HepG2 (cell line): Measurements from ENCODE around the gene ATP6V0A1. TPM values are rescaled to one million over a fixed set of nuclear protein-coding genes. Genes with fewer than 3 reads are reported as not detected.

Source experiments
- ATAC-seq: fragments of 200-7000 bp; cut with Tn5 transposase; 3 replicates; pipeline ENCODE4 v1.9.1; 2020; ENCODE audit warnings: mild to moderate bottlenecking, moderate library complexity
- BruUV-seq: library from RNA; stranded (reverse); fragments of 400-500 nt; replicated peaks from 2 replicates; lab custom pipeline; 2021; lab: Mats Ljungman, UMichigan
- CTCF ChIA-PET: fragments of 300-600 bp; formaldehyde crosslinking; extraction: SDS; loops from one replicate; lab custom pipeline; 2021; ENCODE audit warnings: low total read pairs, inconsistent platforms, low intra/inter-chr PET ratio; lab: Yijun Ruan, JAX
- POLR2A ChIA-PET: fragments of 350-600 bp; sonication (Branson Sonifier 250); formaldehyde crosslinking; loops from one replicate; lab custom pipeline; 2020; ENCODE audit warnings: antibody characterized with exemption, inconsistent platforms; lab: Yijun Ruan, JAX
- DNase-seq: peaks from one replicate; pipeline ENCODE4 v3.0.0-alpha.2; 2015; ENCODE audit warnings: low spot score
- FAIRE-seq: peaks from 3 replicates; lab custom pipeline; 2011; peaks lifted over from hg19 to GRCh38; lab: Jason Lieb, UNC
- H2AFZ ChIP-seq: one replicate; pipeline ENCODE4 v1.6.1; 2011; ENCODE audit warnings: low read length, inconsistent platforms
- H3K27ac ChIP-seq: fragments of 300-600 bp; 3 replicates; pipeline ENCODE4 v1.8.0; 2011; ENCODE audit warnings: mixed run types, mild to moderate bottlenecking, mixed read lengths, low read length, inconsistent platforms; ENCODE audit not compliant: insufficient read depth; ENCODE audit errors: extremely low read length
- H3K27me3 ChIP-seq, 2 experiments: fragments of 200-600 bp in 1 of 2; 2 replicates in 1 of 2; 3 replicates in 1 of 2; pipeline versions ENCODE4 v1.6.0 to v1.8.0; 2011; ENCODE audit warnings: low read length in 2 of 2, mild to moderate bottlenecking in 2 of 2, moderate library complexity in 2 of 2, inconsistent platforms in 1 of 2; ENCODE audit not compliant: insufficient read depth in 2 of 2, control insufficient read depth in 1 of 2
- H3K36me3 ChIP-seq, 2 experiments: fragments of 200-600 bp in 1 of 2; replicated peaks in 1 of 2; 2 replicates in 1 of 2; 3 replicates in 1 of 2; pipeline versions ENCODE4 v1.5.1 to v1.8.0; 2011; ENCODE audit warnings: low read length in 2 of 2, inconsistent platforms in 1 of 2; ENCODE audit not compliant: insufficient read depth in 2 of 2, control insufficient read depth in 1 of 2
- H3K4me1 ChIP-seq: 2 replicates; pipeline ENCODE4 v1.5.1; 2012; ENCODE audit warnings: low read length, inconsistent platforms; ENCODE audit not compliant: insufficient read depth
- H3K4me2 ChIP-seq: 2 replicates; pipeline ENCODE4 v1.6.0; 2011; ENCODE audit warnings: low read depth, low read length, inconsistent platforms
- H3K4me3 ChIP-seq, 3 experiments: fragments of 200-600 bp in 1 of 3; sonication (generic), shearing (Covaris generic) in 1 of 3; replicated peaks in 1 of 3; 2 replicates each; pipeline ENCODE4 v1.5.1; 2011 to 2016; ENCODE audit warnings: low read length in 3 of 3, inconsistent platforms in 2 of 3, low read depth in 2 of 3, mild to moderate bottlenecking in 2 of 3, control low read depth in 1 of 3, mixed read lengths in 1 of 3; ENCODE audit not compliant: insufficient read depth in 1 of 3
- H3K79me2 ChIP-seq: one replicate; pipeline ENCODE4 v1.6.1; 2011; ENCODE audit warnings: low read length, inconsistent platforms; ENCODE audit not compliant: insufficient read depth
- H3K9ac ChIP-seq: 2 replicates; pipeline ENCODE4 v1.6.0; 2011; ENCODE audit warnings: mild to moderate bottlenecking, low read depth, low read length, inconsistent platforms; ENCODE audit not compliant: insufficient read depth
- H3K9me3 ChIP-seq: 2 replicates; pipeline ENCODE4 v1.5.1; 2012; ENCODE audit warnings: mild to moderate bottlenecking, low read length
- H4K20me1 ChIP-seq: 2 replicates; pipeline ENCODE4 v1.6.0; 2011; ENCODE audit warnings: inconsistent platforms, mild to moderate bottlenecking, low read length, moderate library complexity; ENCODE audit not compliant: insufficient read depth
- CHD4 ChIP-seq: fragments of 200-600 bp; sonication (generic); IDR thresholded peaks from 2 replicates; pipeline ENCODE4 v1.7.0; 2017; ENCODE audit warnings: mild to moderate bottlenecking, low read length, borderline replicate concordance
- HDAC2 ChIP-seq: sonication (generic); formaldehyde crosslinking; IDR thresholded peaks from 2 replicates; pipeline ENCODE4 v1.4.0; 2020; ENCODE audit warnings: missing genetic modification reagents
- HNRNPL ChIP-seq: fragments of 200-400 bp; formaldehyde crosslinking; IDR thresholded peaks from 2 replicates; pipeline ENCODE4 v1.6.1; 2017; ENCODE audit warnings: mild to moderate bottlenecking, low read depth, low read length
- HOXA3 ChIP-seq: sonication (generic); formaldehyde crosslinking; IDR thresholded peaks from 2 replicates; pipeline ENCODE4 v1.5.0; 2020; ENCODE audit warnings: missing genetic modification reagents
- NONO ChIP-seq, 2 experiments: fragments of 450-650 bp in 1 of 2; sonication (generic) in 1 of 2; formaldehyde crosslinking in 1 of 2; IDR thresholded peaks in 1 of 2; conservative IDR thresholded peaks in 1 of 2; 2 replicates each; pipeline versions ENCODE4 v1.6.1 to v1.8.0; 2017 to 2022; ENCODE audit warnings: mild to moderate bottlenecking in 1 of 2, missing genetic modification reagents in 1 of 2, moderate library complexity in 1 of 2
- POLR2A ChIP-seq, 2 experiments: IDR thresholded peaks; 2 replicates each; pipeline ENCODE4 v1.6.1; 2011; ENCODE audit warnings: low read depth in 2 of 2, low read length in 2 of 2, mild to moderate bottlenecking in 1 of 2, moderate library complexity in 1 of 2; ENCODE audit not compliant: insufficient read depth in 1 of 2
- SALL1 ChIP-seq: sonication (generic); formaldehyde crosslinking; IDR thresholded peaks from 2 replicates; pipeline ENCODE4 v1.8.0; 2022; ENCODE audit warnings: mild to moderate bottlenecking, missing genetic modification reagents
- ZFP62 ChIP-seq: sonication (generic); formaldehyde crosslinking; IDR thresholded peaks from 2 replicates; pipeline ENCODE4 v1.4.0; 2020; ENCODE audit warnings: missing genetic modification reagents
- ZNF432 ChIP-seq: sonication (generic); formaldehyde crosslinking; IDR thresholded peaks from 2 replicates; pipeline ENCODE4 v1.5.0; 2020; ENCODE audit warnings: missing genetic modification reagents, mild to moderate bottlenecking, borderline replicate concordance
- ZNF674 ChIP-seq: sonication (generic); formaldehyde crosslinking; IDR thresholded peaks from 2 replicates; pipeline ENCODE4 v1.5.0; 2020; ENCODE audit warnings: low read depth, mild to moderate bottlenecking, missing genetic modification reagents
- WGBS: methylation state at CpG from one replicate; pipeline ENCODE4 v1.1.6; 2017; ENCODE audit warnings: low lambda C conversion rate; 5-methylcytosine and 5-hydroxymethylcytosine counted together
- in situ Hi-C: cut with HindIII; loops from 2 replicates; pipeline ENCODE4 v1.10.0; 2017; ENCODE audit warnings: low pct_unique_long_range_greater_than_20kb; ENCODE audit not compliant: extremely low pct_ligation_motif_present
- intact Hi-C: fragments of 100-400 bp; cut with micrococcal nuclease; formaldehyde crosslinking; loops from one replicate; pipeline ENCODE4 v1.10.0; 2022; ENCODE audit not compliant: unreplicated experiment
- polyA plus RNA-seq, 8 experiments: library from polyadenylated mRNA; depleted of rRNA in 3 of 8; stranded (reverse) in 7 of 8; unstranded in 1 of 8; fragments of >200 nt; fragmentation: Illumina TruSeq in 4 of 8; extraction: Trizol in 4 of 8; gene quantifications; 2 replicates each; pipeline versions ENCODE4 v1.2.1 to v1.2.3, GENCODE V29; 2011 to 2016; ENCODE audit warnings: low read depth in 4 of 8, missing spikeins in 1 of 8, mixed read lengths in 1 of 8; ENCODE audit not compliant: insufficient read depth in 1 of 8
- total RNA-seq, 5 experiments: library from RNA; depleted of rRNA; stranded (reverse); fragments of >200 nt; fragmentation: Illumina TruSeq; extraction: Trizol; gene quantifications; 2 replicates each; pipeline ENCODE4 v1.2.3, GENCODE V29; 2016; ENCODE audit warnings: low read depth in 1 of 5
- TF ChIP-seq, protein P1 (sequence below): sonication (generic); formaldehyde crosslinking; IDR thresholded peaks from 2 replicates; pipeline ENCODE4 v1.4.0; 2020; ENCODE audit warnings: missing genetic modification reagents
- TF ChIP-seq, protein P2 (sequence below): sonication (generic); formaldehyde crosslinking; IDR thresholded peaks from 2 replicates; pipeline ENCODE4 v1.8.0; 2022; ENCODE audit warnings: missing genetic modification reagents, mild to moderate bottlenecking, moderate library complexity, borderline replicate concordance
- TF ChIP-seq, protein P3 (sequence below): sonication (generic); formaldehyde crosslinking; IDR thresholded peaks from 2 replicates; pipeline ENCODE4 v1.4.0; 2020; ENCODE audit warnings: low read depth, mild to moderate bottlenecking, missing genetic modification reagents
- TF ChIP-seq, protein P4 (sequence below): sonication (generic); formaldehyde crosslinking; IDR thresholded peaks from 2 replicates; pipeline ENCODE4 v1.4.0; 2020; ENCODE audit warnings: missing genetic modification reagents, borderline replicate concordance

The ATP6V0A1 gene
- total and polyA plus RNA-seq, 2 of the 13 experiments (the other 11 are each of a cell fraction or from before 2014, with no cell fraction given), result 27.9 to 54.1 TPM

DNA sequence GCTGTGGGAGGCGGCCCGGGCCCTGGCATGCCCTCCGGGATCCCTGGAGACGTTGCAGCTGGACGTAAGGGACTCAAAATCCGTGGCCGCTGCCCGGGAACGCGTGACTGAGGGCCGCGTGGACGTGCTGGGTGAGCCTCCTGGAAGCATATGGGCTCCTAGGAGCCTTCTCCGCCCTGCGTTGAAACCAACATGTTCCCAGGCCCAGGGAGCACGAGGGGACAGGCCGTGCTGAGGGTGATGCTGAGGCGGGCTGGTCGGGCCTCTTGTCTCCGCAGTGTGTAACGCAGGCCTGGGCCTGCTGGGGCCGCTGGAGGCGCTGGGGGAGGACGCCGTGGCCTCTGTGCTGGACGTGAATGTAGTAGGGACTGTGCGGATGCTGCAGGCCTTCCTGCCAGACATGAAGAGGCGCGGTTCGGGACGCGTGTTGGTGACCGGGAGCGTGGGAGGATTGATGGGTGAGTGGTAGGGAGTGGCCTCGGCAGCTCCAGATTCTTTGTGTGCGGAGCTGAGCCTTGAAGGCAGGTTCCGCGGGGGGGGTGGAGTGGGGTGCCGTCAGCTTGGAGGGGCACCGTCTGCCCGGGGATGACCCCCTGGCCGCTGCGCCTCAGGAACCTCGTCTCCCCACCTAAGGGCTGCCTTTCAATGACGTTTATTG lies 94.6 kb downstream of the ATP6V0A1 start:
- no peaks in the 10 kb centered on the region for H3K36me3 ChIP-seq
- H3K4me1 ChIP-seq, result peaks cover 57% of the 10 kb centered on the region
- H3K9me3 ChIP-seq, result no peaks in the 10 kb centered on the region
- intact Hi-C loops (no loop called here), in situ Hi-C loops (no loop called here)
- no peak overlapping the region for H2AFZ ChIP-seq
- ChIA-PET CTCF (no interaction called here), POLR2A (interaction anchor here (1.6 to 4.4 kb wide), 8 partner anchors 8 to 123 kb away, joined by 5 to 80 read pairs (median 28); partner anchors contain the start of genes COASY, MLX, NAGLU and PLEKHH3)
- FAIRE-seq (no peak), ATAC-seq (no peak), DNase-seq (no peak)
- H3K27me3 ChIP-seq, result no peaks in the 10 kb centered on the region; a peak in 1 of 5 replicates
- peak overlapping the region; percentile 97; the same call in 1 of the 2 replicates for H3K9ac ChIP-seq
- H3K4me2 ChIP-seq, result peak overlapping the region; percentile 100
- H4K20me1 ChIP-seq, result no peaks in the 10 kb centered on the region
- peaks cover 18% of the 10 kb centered on the region for H3K79me2 ChIP-seq
- BruUV-seq, result no TSS peak
- 93% methylated on average over 37 of the region's 45 CpGs for WGBS
- H3K4me3 ChIP-seq, result peak overlapping the region; percentile 88 to 100 (median 94); a peak in 4 of 6 replicates
- peak overlapping the region; percentile 87 for H3K27ac ChIP-seq
- no peak for TF ChIP-seq HNRNPL
- no peak for TF ChIP-seq NONO (IDR thresholded peaks at IDR 0.05)
- peak; percentile 45; the same call in 1 of the 2 replicates for TF ChIP-seq NONO (CRISPR knock-in tag; conservative IDR thresholded peaks at IDR 0.05)
- peak; percentile 40; the same call in 1 of the 2 replicates for TF ChIP-seq HOXA3
- no peak for TF ChIP-seq ZFP62 (CRISPR knock-in tag)
- TF ChIP-seq, protein P1, sequence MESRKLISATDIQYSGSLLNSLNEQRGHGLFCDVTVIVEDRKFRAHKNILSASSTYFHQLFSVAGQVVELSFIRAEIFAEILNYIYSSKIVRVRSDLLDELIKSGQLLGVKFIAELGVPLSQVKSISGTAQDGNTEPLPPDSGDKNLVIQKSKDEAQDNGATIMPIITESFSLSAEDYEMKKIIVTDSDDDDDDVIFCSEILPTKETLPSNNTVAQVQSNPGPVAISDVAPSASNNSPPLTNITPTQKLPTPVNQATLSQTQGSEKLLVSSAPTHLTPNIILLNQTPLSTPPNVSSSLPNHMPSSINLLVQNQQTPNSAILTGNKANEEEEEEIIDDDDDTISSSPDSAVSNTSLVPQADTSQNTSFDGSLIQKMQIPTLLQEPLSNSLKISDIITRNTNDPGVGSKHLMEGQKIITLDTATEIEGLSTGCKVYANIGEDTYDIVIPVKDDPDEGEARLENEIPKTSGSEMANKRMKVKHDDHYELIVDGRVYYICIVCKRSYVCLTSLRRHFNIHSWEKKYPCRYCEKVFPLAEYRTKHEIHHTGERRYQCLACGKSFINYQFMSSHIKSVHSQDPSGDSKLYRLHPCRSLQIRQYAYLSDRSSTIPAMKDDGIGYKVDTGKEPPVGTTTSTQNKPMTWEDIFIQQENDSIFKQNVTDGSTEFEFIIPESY (CRISPR knock-in tag), result peak; percentile 84
- TF ChIP-seq ZNF432 (CRISPR knock-in tag), result no peak
- TF ChIP-seq POLR2A (IDR thresholded peaks at IDR 0.05; ENCODE audit: insufficient read depth in 1 of 2, low read depth in 2 of 2, low read length in 2 of 2), result 0 out of 4 replicates have a peak, but pooled peaks of 1 of the 2 experiments have one; percentile 19
- no peak for TF ChIP-seq SALL1 (CRISPR knock-in tag)
- TF ChIP-seq HDAC2 (CRISPR knock-in tag), result 0 out of 2 replicates have a peak, but pooled peaks have one; percentile 6
- TF ChIP-seq CHD4, result no peak
- TF ChIP-seq, protein P2, sequence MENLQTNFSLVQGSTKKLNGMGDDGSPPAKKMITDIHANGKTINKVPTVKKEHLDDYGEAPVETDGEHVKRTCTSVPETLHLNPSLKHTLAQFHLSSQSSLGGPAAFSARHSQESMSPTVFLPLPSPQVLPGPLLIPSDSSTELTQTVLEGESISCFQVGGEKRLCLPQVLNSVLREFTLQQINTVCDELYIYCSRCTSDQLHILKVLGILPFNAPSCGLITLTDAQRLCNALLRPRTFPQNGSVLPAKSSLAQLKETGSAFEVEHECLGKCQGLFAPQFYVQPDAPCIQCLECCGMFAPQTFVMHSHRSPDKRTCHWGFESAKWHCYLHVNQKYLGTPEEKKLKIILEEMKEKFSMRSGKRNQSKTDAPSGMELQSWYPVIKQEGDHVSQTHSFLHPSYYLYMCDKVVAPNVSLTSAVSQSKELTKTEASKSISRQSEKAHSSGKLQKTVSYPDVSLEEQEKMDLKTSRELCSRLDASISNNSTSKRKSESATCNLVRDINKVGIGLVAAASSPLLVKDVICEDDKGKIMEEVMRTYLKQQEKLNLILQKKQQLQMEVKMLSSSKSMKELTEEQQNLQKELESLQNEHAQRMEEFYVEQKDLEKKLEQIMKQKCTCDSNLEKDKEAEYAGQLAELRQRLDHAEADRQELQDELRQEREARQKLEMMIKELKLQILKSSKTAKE (CRISPR knock-in tag), result 0 out of 2 replicates have a peak, but pooled peaks have one; percentile 9
- TF ChIP-seq, protein P3, sequence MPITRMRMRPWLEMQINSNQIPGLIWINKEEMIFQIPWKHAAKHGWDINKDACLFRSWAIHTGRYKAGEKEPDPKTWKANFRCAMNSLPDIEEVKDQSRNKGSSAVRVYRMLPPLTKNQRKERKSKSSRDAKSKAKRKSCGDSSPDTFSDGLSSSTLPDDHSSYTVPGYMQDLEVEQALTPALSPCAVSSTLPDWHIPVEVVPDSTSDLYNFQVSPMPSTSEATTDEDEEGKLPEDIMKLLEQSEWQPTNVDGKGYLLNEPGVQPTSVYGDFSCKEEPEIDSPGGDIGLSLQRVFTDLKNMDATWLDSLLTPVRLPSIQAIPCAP (CRISPR knock-in tag), result no peak
- TF ChIP-seq ZNF674 (CRISPR knock-in tag), result no peak
- TF ChIP-seq, protein P4, sequence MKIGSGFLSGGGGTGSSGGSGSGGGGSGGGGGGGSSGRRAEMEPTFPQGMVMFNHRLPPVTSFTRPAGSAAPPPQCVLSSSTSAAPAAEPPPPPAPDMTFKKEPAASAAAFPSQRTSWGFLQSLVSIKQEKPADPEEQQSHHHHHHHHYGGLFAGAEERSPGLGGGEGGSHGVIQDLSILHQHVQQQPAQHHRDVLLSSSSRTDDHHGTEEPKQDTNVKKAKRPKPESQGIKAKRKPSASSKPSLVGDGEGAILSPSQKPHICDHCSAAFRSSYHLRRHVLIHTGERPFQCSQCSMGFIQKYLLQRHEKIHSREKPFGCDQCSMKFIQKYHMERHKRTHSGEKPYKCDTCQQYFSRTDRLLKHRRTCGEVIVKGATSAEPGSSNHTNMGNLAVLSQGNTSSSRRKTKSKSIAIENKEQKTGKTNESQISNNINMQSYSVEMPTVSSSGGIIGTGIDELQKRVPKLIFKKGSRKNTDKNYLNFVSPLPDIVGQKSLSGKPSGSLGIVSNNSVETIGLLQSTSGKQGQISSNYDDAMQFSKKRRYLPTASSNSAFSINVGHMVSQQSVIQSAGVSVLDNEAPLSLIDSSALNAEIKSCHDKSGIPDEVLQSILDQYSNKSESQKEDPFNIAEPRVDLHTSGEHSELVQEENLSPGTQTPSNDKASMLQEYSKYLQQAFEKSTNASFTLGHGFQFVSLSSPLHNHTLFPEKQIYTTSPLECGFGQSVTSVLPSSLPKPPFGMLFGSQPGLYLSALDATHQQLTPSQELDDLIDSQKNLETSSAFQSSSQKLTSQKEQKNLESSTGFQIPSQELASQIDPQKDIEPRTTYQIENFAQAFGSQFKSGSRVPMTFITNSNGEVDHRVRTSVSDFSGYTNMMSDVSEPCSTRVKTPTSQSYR (CRISPR knock-in tag), result no peak
